ENCODE data around the gene KAT5.

DNA sequence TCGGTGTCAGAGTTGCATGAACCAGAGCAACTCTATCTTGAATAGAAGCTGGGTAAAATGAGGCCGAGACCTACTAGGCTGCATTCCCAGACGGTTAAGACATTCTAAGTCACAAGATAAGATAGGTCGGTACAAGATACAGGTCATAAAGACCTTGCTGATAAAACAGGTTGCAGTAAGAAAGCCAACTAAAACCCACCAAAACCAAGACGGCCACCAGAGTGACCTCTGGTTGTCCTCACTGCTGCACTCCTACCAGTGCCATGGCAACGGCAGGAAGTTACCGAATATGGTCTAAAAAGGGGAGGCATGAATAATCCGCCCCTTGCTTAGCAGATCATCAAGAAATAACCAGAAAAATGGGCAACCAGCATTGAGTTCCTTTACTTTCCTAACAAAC is 2.4 kb upstream of the KAT5 start:
- TF ChIP-seq CTCF (conservative IDR thresholded peaks at IDR 0.05; ENCODE audit: low read depth in 2 of 2) (no peak), EZH2phosphoT487 (IDR thresholded peaks at IDR 0.05; ENCODE audit: unreplicated experiment) (no peak), REST (IDR thresholded peaks at IDR 0.05; ENCODE audit: unreplicated experiment) (no peak), CREB1 (CRISPR knock-in tag; IDR thresholded peaks at IDR 0.05; ENCODE audit: low read depth) (no peak)

Measured in GM23338 (cell line).